Endothelial cell of umbilical vein (primary cell): ENCODE data around the gene RAP2A. TPM values are rescaled to one million over a fixed set of nuclear protein-coding genes. Genes with fewer than 3 reads are reported as not detected.

Experiments
- BruUV-seq: library from RNA; stranded (reverse); fragments of 400-500 nt; replicated peaks from 2 replicates; lab custom pipeline; 2021; lab: Mats Ljungman, UMichigan
- CTCF ChIA-PET: fragments of 300-600, 350-600 bp; sonication (Branson Sonifier 250); formaldehyde crosslinking; loops from one replicate; lab custom pipeline; 2021; ENCODE audit warnings: antibody characterized with exemption, inconsistent platforms; lab: Charles Lee
- POLR2A ChIA-PET: fragments of 300-600, 350-600 bp; sonication (Branson Sonifier 250); formaldehyde crosslinking; loops from one replicate; lab custom pipeline; 2021; ENCODE audit warnings: antibody characterized with exemption, inconsistent platforms; lab: Charles Lee
- DNase-seq: peaks from one replicate; pipeline ENCODE4 v3.0.0-alpha.2; 2011; ENCODE audit warnings: low read depth, low spot score
- FAIRE-seq: peaks from 2 replicates; lab custom pipeline; 2011; peaks lifted over from hg19 to GRCh38; lab: Jason Lieb, UNC
- H2AFZ ChIP-seq: 2 replicates; pipeline ENCODE4 v1.6.0; 2012; ENCODE audit warnings: low read depth, low read length, control low read depth, inconsistent platforms
- H3K27ac ChIP-seq: 2 replicates; pipeline ENCODE4 v1.5.1; 2011; ENCODE audit warnings: low read depth, mild to moderate bottlenecking, control low read depth, low read length, moderate library complexity; ENCODE audit not compliant: insufficient read depth
- H3K27me3 ChIP-seq, 2 experiments: 2 replicates each; pipeline versions ENCODE4 v1.6.0 to v1.6.1; 2011; ENCODE audit warnings: low read length in 2 of 2, mixed read lengths in 1 of 2; ENCODE audit not compliant: control insufficient read depth in 2 of 2, insufficient read depth in 2 of 2
- H3K36me3 ChIP-seq, 2 experiments: 2 replicates in 1 of 2; 3 replicates in 1 of 2; pipeline ENCODE4 v1.5.1; 2011; ENCODE audit warnings: low read length in 2 of 2, mild to moderate bottlenecking in 1 of 2, moderate library complexity in 1 of 2; ENCODE audit not compliant: control insufficient read depth in 2 of 2, insufficient read depth in 2 of 2; ENCODE audit errors: extremely low read depth in 1 of 2
- H3K4me1 ChIP-seq: 3 replicates; pipeline ENCODE4 v1.5.1; 2011; ENCODE audit warnings: mild to moderate bottlenecking, low read length; ENCODE audit not compliant: control insufficient read depth, insufficient read depth; ENCODE audit errors: extremely low read depth
- H3K4me2 ChIP-seq: 2 replicates; pipeline ENCODE4 v1.6.1; 2011; ENCODE audit warnings: low read length, control low read depth, mixed read lengths; ENCODE audit not compliant: insufficient read depth
- H3K4me3 ChIP-seq, 3 experiments: fragments of 200-600 bp in 1 of 3; sonication (generic), shearing (Covaris generic) in 1 of 3; replicated peaks in 1 of 3; 2 replicates each; pipeline ENCODE4 v1.5.1; 2011 to 2016; ENCODE audit warnings: control low read depth in 3 of 3, low read length in 3 of 3, mild to moderate bottlenecking in 2 of 3, inconsistent platforms in 1 of 3, low read depth in 1 of 3, moderate library complexity in 1 of 3; ENCODE audit not compliant: insufficient read depth in 1 of 3
- H3K79me2 ChIP-seq: 2 replicates; pipeline ENCODE4 v1.6.0; 2012; ENCODE audit warnings: low read length, inconsistent platforms; ENCODE audit not compliant: control insufficient read depth, insufficient read depth
- H3K9ac ChIP-seq: replicated peaks from 2 replicates; pipeline ENCODE3; 2011; ENCODE audit warnings: low read length, control low read depth; ENCODE audit not compliant: insufficient read depth; ENCODE audit errors: extremely low read depth
- H3K9me1 ChIP-seq: replicated peaks from 3 replicates; pipeline ENCODE4 v1.6.0; 2011; ENCODE audit warnings: mild to moderate bottlenecking, low read length; ENCODE audit not compliant: control insufficient read depth, insufficient read depth; ENCODE audit errors: extremely low read depth
- H3K9me3 ChIP-seq: replicated peaks from 2 replicates; pipeline ENCODE4 v1.5.1; 2012; ENCODE audit warnings: low read length, inconsistent platforms; ENCODE audit not compliant: control insufficient read depth, insufficient read depth
- H4K20me1 ChIP-seq: replicated peaks from 2 replicates; pipeline ENCODE3; 2011; ENCODE audit warnings: mild to moderate bottlenecking, low read length; ENCODE audit not compliant: control insufficient read depth, insufficient read depth; ENCODE audit errors: extremely low read depth
- CTCF ChIP-seq, 2 donors: IDR thresholded peaks; 1 replicate in 1 of 2; 2 replicates in 1 of 2; pipeline ENCODE4 v1.5.1; 2011; ENCODE audit warnings: low read length in 2 of 2, mild to moderate bottlenecking in 2 of 2, moderate library complexity in 2 of 2, control low read depth in 1 of 2, inconsistent platforms in 1 of 2, low read depth in 1 of 2; ENCODE audit not compliant: insufficient read depth in 1 of 2; ENCODE audit errors: extremely low read depth in 1 of 2
- EZH2 ChIP-seq: IDR thresholded peaks from 2 replicates; pipeline ENCODE4 v1.6.1; 2012; ENCODE audit warnings: borderline replicate concordance, low read depth, mild to moderate bottlenecking, moderate library complexity, low read length, inconsistent platforms; ENCODE audit not compliant: severe bottlenecking
- FOS ChIP-seq: IDR thresholded peaks from 2 replicates; pipeline ENCODE4 v1.6.1; 2011; ENCODE audit warnings: mild to moderate bottlenecking, low read length, moderate library complexity, borderline replicate concordance; ENCODE audit not compliant: insufficient read depth
- GATA2 ChIP-seq: IDR thresholded peaks from 2 replicates; pipeline ENCODE4 v1.7.0; 2011; ENCODE audit warnings: low read depth, mild to moderate bottlenecking, moderate library complexity, mixed read lengths, low read length; ENCODE audit not compliant: insufficient read length, insufficient read depth
- JUN ChIP-seq: IDR thresholded peaks from 2 replicates; pipeline ENCODE4 v1.6.1; 2011; ENCODE audit warnings: borderline replicate concordance, low read depth; ENCODE audit not compliant: insufficient read length, insufficient read depth
- MAX ChIP-seq: IDR thresholded peaks from 2 replicates; pipeline ENCODE4 v1.6.1; 2011; ENCODE audit not compliant: insufficient read depth, insufficient read length
- MYC ChIP-seq: IDR thresholded peaks from one replicate; pipeline ENCODE4 v1.6.1; 2011; ENCODE audit warnings: mild to moderate bottlenecking, low read depth, low read length
- POLR2A ChIP-seq: IDR thresholded peaks from 2 replicates; pipeline ENCODE4 v1.6.1; 2012; ENCODE audit warnings: low read depth, mild to moderate bottlenecking, control low read depth, low read length
- POLR2AphosphoS5 ChIP-seq: IDR thresholded peaks from 2 replicates; pipeline ENCODE4 v1.6.1; 2012; ENCODE audit warnings: low read depth, mild to moderate bottlenecking, control low read depth, low read length, moderate library complexity; ENCODE audit not compliant: insufficient read depth
- dilution Hi-C: fragments of 300-500 bp; cut with MboI; formaldehyde crosslinking; loops from one replicate; pipeline ENCODE4 v1.15.0; 2019; ENCODE audit warnings: low sequenced_read_pairs; ENCODE audit not compliant: extremely low pct_ligation_motif_present
- intact Hi-C: fragments of 100-400 bp; cut with micrococcal nuclease; formaldehyde crosslinking; loops from one replicate; pipeline ENCODE4 v1.10.0; 2022
- polyA plus RNA-seq, 4 experiments: library from polyadenylated mRNA; depleted of rRNA in 3 of 4; stranded (reverse) in 3 of 4; unstranded in 1 of 4; fragments of >200 nt; gene quantifications; 2 replicates each; pipeline versions ENCODE4 v1.2.1 to v1.2.3, GENCODE V29; 2011 to 2012; ENCODE audit warnings: missing spikeins in 1 of 4
- small RNA-seq: library from RNA; depleted of rRNA; stranded (forward); fragments of <200 nt; gene quantifications from one replicate; pipeline ENCODE3, GENCODE V24; 2012; ENCODE audit warnings: low replicate concordance, low read depth; ENCODE audit not compliant: insufficient read depth, insufficient read length
- total RNA-seq: library from RNA; stranded (reverse); gene quantifications from 2 replicates; pipeline ENCODE4 v1.2.3, GENCODE V29; 2021

RAP2A gene
- total and polyA plus RNA-seq, 2 donors (not counting 3 experiments of a cell fraction or from before 2014, with no cell fraction given): 7.8 to 44.4 TPM

DNA sequence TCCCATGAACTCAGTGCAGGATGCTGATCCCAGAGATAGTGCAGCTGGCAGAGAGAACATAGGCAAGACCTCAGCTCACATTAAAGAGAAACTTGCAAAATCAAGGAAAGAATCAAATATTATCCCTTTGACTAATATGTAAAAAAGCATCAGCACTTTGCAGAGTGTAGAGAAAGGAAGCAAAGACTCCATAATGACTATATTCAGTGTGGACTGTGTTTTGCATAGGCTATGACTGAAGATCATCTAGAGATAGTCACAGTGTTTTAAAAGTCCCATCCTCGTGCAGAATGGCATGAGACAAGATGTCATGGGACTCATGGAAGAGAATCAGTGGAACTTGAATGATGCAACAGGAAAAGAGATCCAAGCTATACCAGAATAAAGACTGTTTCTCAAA is 84.0 kb downstream of the RAP2A start:
- no peak overlapping the region for H2AFZ ChIP-seq
- FAIRE-seq: no peak

More for the DNA sequence above, 84.0 kb downstream of the RAP2A start:
- Histone ChIP-seq H3K36me3 (no peaks in the 10 kb centered on the region), H3K4me3 (no peak overlapping the region), H3K9me1 (no peaks in the 10 kb centered on the region), H3K27me3 (peaks cover 0 to 3% of the 10 kb centered on the region in 2 experiments), H3K79me2 (no peaks in the 10 kb centered on the region), H3K4me1 (no peaks in the 10 kb centered on the region), H3K9me3 (no peaks in the 10 kb centered on the region), H3K4me2 (no peak overlapping the region), H3K9ac (no peak overlapping the region), H4K20me1 (no peaks in the 10 kb centered on the region), H3K27ac (no peak overlapping the region)
- TF ChIP-seq EZH2 (no peak), GATA2 (no peak), FOS (no peak), POLR2A (no peak), MAX (no peak), MYC (no peak), POLR2AphosphoS5 (no peak), CTCF (IDR thresholded peaks at IDR 0.05; ENCODE audit: extremely low read depth in 1 of 2, insufficient read depth in 1 of 2, low read depth in 1 of 2, low read length in 2 of 2) (no peak), JUN (no peak)
- BruUV-seq: no TSS peak
- dilution Hi-C loops: no loop called here
- CTCF ChIA-PET: no interaction called here
- POLR2A ChIA-PET: no interaction called here
- DNase-seq: no peak
- intact Hi-C loops: no loop called here

Small RNA genes within 50 kb of the gene (small RNA-seq; reads per million reads assigned to genes)
- gene AL442067.1: not detected

Other genes with a start within 250 kb of the RAP2A start
- 75.6 and 76.5 TPM in 2 replicates for gene MBNL2, start 211.8 kb upstream of the RAP2A start, total RNA-seq
- gene MBNL2, start 211.8 kb upstream of the RAP2A start, polyA plus RNA-seq: 23.2 and 32.9 TPM in 2 replicates